ENCODE results near the gene ARHGAP12.
A peak's percentile ranks its signal among the peaks of the same experiment; 100 is the strongest.

ARHGAP12 gene

DNA sequence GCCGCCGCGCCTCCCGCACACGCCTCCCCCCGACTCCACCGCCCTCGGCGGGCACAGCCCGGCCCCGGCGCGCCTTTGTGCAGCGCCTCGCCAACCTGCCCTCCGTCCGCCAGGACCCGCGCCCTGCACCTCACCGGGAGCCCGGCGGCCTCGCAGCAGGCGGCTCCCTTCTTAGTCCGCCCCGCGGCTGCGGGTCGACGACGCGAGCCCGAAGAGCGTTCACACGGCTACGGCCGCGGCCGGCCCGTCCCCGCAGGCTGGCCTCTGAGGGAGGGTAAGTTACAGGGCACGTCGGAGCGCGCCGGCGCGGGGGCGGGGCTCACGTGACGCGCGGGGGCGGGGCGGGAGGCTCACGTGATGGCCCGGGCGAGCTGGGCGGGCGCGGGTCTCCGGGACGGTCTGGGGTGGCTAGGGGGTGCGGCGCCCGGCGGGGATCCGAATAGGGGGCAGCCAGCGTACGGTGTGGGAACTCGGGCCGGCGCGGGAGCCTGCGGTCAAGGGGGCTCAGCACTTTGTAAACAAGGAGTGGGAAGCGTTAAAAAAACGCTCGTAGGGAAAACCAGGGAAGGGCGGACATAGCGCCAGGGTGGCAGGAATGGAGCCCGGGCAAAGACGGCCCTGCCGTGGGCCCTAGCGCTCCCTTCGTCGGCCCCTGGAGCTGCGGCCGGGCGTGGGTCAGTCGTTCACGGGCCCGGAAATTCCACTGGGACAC lies at the start of gene ARHGAP12 (continued):
- TF ChIP-seq ZNF174 (tag by site-specific recombination; IDR thresholded peaks at IDR 0.05) (no peak), ZNF510 (tag by site-specific recombination; IDR thresholded peaks at IDR 0.05; ENCODE audit: insufficient replicate concordance) (no peak), ZNF423 (tag by site-specific recombination; IDR thresholded peaks at IDR 0.05) (no peak), ZNF560 (tag by site-specific recombination; IDR thresholded peaks at IDR 0.05; ENCODE audit: borderline replicate concordance) (no peak), ZNF354C (tag by site-specific recombination; IDR thresholded peaks at IDR 0.05; ENCODE audit: borderline replicate concordance, low read depth) (no peak), ZNF629 (tag by site-specific recombination; IDR thresholded peaks at IDR 0.05) (no peak), EGR2 (tag by site-specific recombination; IDR thresholded peaks at IDR 0.05; ENCODE audit: low read depth) (0 out of 2 replicates have a peak, but pooled peaks have one; percentile 22), GLI4 (tag by site-specific recombination; IDR thresholded peaks at IDR 0.05) (no peak), TRIM28 (IDR thresholded peaks at IDR 0.05; ENCODE audit: borderline replicate concordance, low read length) (no peak), ZFP69B (tag by site-specific recombination; IDR thresholded peaks at IDR 0.05) (no peak), ZNF341 (tag by site-specific recombination; IDR thresholded peaks at IDR 0.05; ENCODE audit: low read depth) (peak; percentile 18; the same call in 1 of the 2 replicates), KLF9 (tag by site-specific recombination; IDR thresholded peaks at IDR 0.05; ENCODE audit: low read depth) (peak; percentile 74), ZNF48 (tag by site-specific recombination; IDR thresholded peaks at IDR 0.05) (no peak), ZNF473 (tag by site-specific recombination; IDR thresholded peaks at IDR 0.05) (no peak), ZNF658 (tag by site-specific recombination; IDR thresholded peaks at IDR 0.05) (no peak), ZNF366 (tag by site-specific recombination; conservative IDR thresholded peaks at IDR 0.05) (no peak), SP3 (tag by site-specific recombination; IDR thresholded peaks at IDR 0.05) (peak; percentile 37; the same call in 1 of the 2 replicates), ZFP3 (tag by site-specific recombination; IDR thresholded peaks at IDR 0.05; ENCODE audit: low read depth) (no peak), SALL2 (tag by site-specific recombination; IDR thresholded peaks at IDR 0.05; ENCODE audit: borderline replicate concordance) (no peak), ZNF19 (tag by site-specific recombination; IDR thresholded peaks at IDR 0.05; ENCODE audit: low read depth) (no peak), ZIC2 (tag by site-specific recombination; IDR thresholded peaks at IDR 0.05) (no peak), ZNF555 (tag by site-specific recombination; conservative IDR thresholded peaks at IDR 0.05) (no peak), ZNF843 (tag by site-specific recombination; IDR thresholded peaks at IDR 0.05) (no peak), YY1 (tag by site-specific recombination; IDR thresholded peaks at IDR 0.05) (peak; percentile 56), ZFP41 (tag by site-specific recombination; IDR thresholded peaks at IDR 0.05; ENCODE audit: borderline replicate concordance) (no peak)
- TF ChIP-seq, protein P1, sequence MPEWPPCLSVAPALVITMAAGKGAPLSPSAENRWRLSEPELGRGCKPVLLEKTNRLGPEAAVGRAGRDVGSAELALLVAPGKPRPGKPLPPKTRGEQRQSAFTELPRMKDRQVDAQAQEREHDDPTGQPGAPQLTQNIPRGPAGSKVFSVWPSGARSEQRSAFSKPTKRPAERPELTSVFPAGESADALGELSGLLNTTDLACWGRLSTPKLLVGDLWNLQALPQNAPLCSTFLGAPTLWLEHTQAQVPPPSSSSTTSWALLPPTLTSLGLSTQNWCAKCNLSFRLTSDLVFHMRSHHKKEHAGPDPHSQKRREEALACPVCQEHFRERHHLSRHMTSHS (tag by site-specific recombination; IDR thresholded peaks at IDR 0.05) = no peak
- TF ChIP-seq, protein P2, sequence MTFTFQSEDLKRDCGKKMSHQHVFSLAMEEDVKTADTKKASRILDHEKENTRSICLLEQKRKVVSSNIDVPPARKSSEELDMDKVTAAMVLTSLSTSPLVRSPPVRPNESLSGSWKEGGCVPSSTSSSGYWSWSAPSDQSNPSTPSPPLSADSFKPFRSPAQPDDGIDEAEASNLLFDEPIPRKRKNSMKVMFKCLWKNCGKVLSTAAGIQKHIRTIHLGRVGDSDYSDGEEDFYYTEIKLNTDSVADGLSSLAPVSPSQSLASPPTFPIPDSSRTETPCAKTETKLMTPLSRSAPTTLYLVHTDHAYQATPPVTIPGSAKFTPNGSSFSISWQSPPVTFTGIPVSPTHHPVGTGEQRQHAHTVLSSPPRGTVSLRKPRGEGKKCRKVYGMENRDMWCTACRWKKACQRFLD (tag by site-specific recombination; IDR thresholded peaks at IDR 0.05) = no peak
- TF ChIP-seq, protein P3, sequence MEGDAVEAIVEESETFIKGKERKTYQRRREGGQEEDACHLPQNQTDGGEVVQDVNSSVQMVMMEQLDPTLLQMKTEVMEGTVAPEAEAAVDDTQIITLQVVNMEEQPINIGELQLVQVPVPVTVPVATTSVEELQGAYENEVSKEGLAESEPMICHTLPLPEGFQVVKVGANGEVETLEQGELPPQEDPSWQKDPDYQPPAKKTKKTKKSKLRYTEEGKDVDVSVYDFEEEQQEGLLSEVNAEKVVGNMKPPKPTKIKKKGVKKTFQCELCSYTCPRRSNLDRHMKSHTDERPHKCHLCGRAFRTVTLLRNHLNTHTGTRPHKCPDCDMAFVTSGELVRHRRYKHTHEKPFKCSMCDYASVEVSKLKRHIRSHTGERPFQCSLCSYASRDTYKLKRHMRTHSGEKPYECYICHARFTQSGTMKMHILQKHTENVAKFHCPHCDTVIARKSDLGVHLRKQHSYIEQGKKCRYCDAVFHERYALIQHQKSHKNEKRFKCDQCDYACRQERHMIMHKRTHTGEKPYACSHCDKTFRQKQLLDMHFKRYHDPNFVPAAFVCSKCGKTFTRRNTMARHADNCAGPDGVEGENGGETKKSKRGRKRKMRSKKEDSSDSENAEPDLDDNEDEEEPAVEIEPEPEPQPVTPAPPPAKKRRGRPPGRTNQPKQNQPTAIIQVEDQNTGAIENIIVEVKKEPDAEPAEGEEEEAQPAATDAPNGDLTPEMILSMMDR (tag by site-specific recombination; IDR thresholded peaks at IDR 0.05) = no peak
- TF ChIP-seq, protein P4, sequence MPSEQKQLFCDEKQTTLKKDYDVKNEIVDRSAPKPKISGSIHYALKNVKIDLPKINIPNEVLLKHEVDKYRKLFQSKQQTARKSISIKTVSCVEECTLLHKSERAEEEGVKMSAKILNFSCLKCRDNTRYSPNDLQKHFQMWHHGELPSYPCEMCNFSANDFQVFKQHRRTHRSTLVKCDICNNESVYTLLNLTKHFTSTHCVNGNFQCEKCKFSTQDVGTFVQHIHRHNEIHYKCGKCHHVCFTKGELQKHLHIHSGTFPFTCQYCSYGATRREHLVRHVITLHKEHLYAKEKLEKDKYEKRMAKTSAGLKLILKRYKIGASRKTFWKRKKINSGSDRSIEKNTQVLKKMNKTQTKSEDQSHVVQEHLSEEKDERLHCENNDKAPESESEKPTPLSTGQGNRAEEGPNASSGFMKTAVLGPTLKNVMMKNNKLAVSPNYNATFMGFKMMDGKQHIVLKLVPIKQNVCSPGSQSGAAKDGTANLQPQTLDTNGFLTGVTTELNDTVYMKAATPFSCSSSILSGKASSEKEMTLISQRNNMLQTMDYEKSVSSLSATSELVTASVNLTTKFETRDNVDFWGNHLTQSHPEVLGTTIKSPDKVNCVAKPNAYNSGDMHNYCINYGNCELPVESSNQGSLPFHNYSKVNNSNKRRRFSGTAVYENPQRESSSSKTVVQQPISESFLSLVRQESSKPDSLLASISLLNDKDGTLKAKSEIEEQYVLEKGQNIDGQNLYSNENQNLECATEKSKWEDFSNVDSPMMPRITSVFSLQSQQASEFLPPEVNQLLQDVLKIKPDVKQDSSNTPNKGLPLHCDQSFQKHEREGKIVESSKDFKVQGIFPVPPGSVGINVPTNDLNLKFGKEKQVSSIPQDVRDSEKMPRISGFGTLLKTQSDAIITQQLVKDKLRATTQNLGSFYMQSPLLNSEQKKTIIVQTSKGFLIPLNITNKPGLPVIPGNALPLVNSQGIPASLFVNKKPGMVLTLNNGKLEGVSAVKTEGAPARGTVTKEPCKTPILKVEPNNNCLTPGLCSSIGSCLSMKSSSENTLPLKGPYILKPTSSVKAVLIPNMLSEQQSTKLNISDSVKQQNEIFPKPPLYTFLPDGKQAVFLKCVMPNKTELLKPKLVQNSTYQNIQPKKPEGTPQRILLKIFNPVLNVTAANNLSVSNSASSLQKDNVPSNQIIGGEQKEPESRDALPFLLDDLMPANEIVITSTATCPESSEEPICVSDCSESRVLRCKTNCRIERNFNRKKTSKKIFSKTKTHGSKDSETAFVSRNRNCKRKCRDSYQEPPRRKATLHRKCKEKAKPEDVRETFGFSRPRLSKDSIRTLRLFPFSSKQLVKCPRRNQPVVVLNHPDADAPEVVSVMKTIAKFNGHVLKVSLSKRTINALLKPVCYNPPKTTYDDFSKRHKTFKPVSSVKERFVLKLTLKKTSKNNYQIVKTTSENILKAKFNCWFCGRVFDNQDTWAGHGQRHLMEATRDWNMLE (tag by site-specific recombination; conservative IDR thresholded peaks at IDR 0.05; ENCODE audit: low read depth) = no peak
- TF ChIP-seq, protein P5, sequence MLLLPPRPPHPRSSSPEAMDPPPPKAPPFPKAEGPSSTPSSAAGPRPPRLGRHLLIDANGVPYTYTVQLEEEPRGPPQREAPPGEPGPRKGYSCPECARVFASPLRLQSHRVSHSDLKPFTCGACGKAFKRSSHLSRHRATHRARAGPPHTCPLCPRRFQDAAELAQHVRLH (tag by site-specific recombination; IDR thresholded peaks at IDR 0.05) = no peak
- TF ChIP-seq, protein P6, sequence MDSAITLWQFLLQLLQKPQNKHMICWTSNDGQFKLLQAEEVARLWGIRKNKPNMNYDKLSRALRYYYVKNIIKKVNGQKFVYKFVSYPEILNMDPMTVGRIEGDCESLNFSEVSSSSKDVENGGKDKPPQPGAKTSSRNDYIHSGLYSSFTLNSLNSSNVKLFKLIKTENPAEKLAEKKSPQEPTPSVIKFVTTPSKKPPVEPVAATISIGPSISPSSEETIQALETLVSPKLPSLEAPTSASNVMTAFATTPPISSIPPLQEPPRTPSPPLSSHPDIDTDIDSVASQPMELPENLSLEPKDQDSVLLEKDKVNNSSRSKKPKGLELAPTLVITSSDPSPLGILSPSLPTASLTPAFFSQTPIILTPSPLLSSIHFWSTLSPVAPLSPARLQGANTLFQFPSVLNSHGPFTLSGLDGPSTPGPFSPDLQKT (IDR thresholded peaks at IDR 0.05; ENCODE audit: borderline replicate concordance, low read depth, low read length) = no peak
